ENCODE results near the gene FAM174C. TPM values are rescaled to one million over a fixed set of nuclear protein-coding genes. Genes with fewer than 3 reads are reported as not detected.

The FAM174C gene
- total and polyA plus RNA-seq, 10 of the 15 experiments (the other 5 are each of a cell fraction or from before 2014, with no cell fraction given) = 0.89 to 94.6 (median 43.6) TPM

GRCh38 chr19:1273263-1274041 is 1.9 kb upstream of the FAM174C start:
- no TSS peak for BruUV-seq (replicated peaks)
- no peak overlapping the region for H3K27ac ChIP-seq (ENCODE audit: control insufficient read depth, insufficient read depth)
- DNase-seq (ENCODE audit: low read depth, low spot score) (no peak), FAIRE-seq (no peak), ATAC-seq (no peak)
- ChIA-PET RAD21 (ENCODE audit: unreplicated experiment) (interaction anchor here (3.9 kb wide), 1 partner anchor 29 kb away, joined by 29 read pairs; no protein-coding TSS in a partner anchor), POLR2A (interaction anchor here (0.6 to 1.7 kb wide), 4 partner anchors 10 to 30 kb away, joined by 3 to 8 read pairs (median 4); no protein-coding TSS in a partner anchor), SMC1A (ENCODE audit: uncharacterized antibody, unreplicated experiment) (interaction anchor here (0.9 kb wide), 1 partner anchor 29 kb away, joined by 4 read pairs; no protein-coding TSS in a partner anchor), CTCF (interaction anchor here (0.6 to 4.0 kb wide), 3 partner anchors 29 to 135 kb away, joined by 3 to 32 read pairs (median 6); no protein-coding TSS in a partner anchor)
- H2AFZ ChIP-seq (ENCODE audit: control insufficient read depth, low read depth, low read length) = no peak overlapping the region
- H4K20me1 ChIP-seq (ENCODE audit: control insufficient read depth, insufficient read depth) = no peaks in the 10 kb centered on the region; the same call in 1 of the 2 replicates
- no peaks in the 10 kb centered on the region for H3K9me3 ChIP-seq (replicated peaks; ENCODE audit: control insufficient read depth, insufficient read depth, low read length)
- peaks cover 30% of the 10 kb centered on the region for H3K4me1 ChIP-seq (ENCODE audit: control insufficient read depth, insufficient read depth, low read length)
- H3K4me3 ChIP-seq = no peak overlapping the region
- no peak overlapping the region; the same call in 1 of the 2 replicates for H3K9ac ChIP-seq (ENCODE audit: control insufficient read depth, insufficient read depth, low read length)
- TF ChIP-seq POLR2A (IDR thresholded peaks at IDR 0.05; ENCODE audit: low read depth, low read length) (peak; percentile 77), BACH1 (IDR thresholded peaks at IDR 0.05; ENCODE audit: borderline replicate concordance) (peak; percentile 65; the same call in 1 of the 2 replicates), IRF5 (IDR thresholded peaks at IDR 0.05; ENCODE audit: borderline replicate concordance) (no peak), NR2C1 (IDR thresholded peaks at IDR 0.05) (no peak), POLR2AphosphoS2 (IDR thresholded peaks at IDR 0.05; ENCODE audit: low read depth, low read length) (peak; percentile 29; the same call in 1 of the 2 replicates), POLR2AphosphoS5 (IDR thresholded peaks at IDR 0.05; ENCODE audit: low read length) (peak; percentile 75)
- H3K79me2 ChIP-seq (ENCODE audit: control insufficient read depth, insufficient read depth, low read length) = peaks cover 70% of the 10 kb centered on the region
- 95% methylated on average over 23 of the region's 25 CpGs for WGBS (ENCODE audit: insufficient coverage, insufficient replicate concordance, low lambda C conversion rate, missing lambda C conversion rate)
- H3K36me3 ChIP-seq (ENCODE audit: control insufficient read depth in 2 of 2, insufficient read depth in 2 of 2, low read length in 1 of 2) = peaks cover 34 to 40% of the 10 kb centered on the region in 2 experiments
- H3K27me3 ChIP-seq (replicated peaks in 1 of 2; ENCODE audit: control insufficient read depth in 2 of 2, insufficient read depth in 2 of 2, low read length in 1 of 2) = no peaks in the 10 kb centered on the region
- intact Hi-C loops (cut with micrococcal nuclease; ENCODE audit: unreplicated experiment) (no loop called here), in situ Hi-C loops (cut with MboI) (no loop called here)
- H3K4me2 ChIP-seq (ENCODE audit: control insufficient read depth, insufficient read depth) = peak overlapping the region; percentile 85; the same call in 1 of the 2 replicates

Measured in GM12878 (cell line).